ENCODE data around the gene IHH.
A peak's percentile ranks its signal among the peaks of the same experiment; 100 is the strongest.

The IHH gene

DNA sequence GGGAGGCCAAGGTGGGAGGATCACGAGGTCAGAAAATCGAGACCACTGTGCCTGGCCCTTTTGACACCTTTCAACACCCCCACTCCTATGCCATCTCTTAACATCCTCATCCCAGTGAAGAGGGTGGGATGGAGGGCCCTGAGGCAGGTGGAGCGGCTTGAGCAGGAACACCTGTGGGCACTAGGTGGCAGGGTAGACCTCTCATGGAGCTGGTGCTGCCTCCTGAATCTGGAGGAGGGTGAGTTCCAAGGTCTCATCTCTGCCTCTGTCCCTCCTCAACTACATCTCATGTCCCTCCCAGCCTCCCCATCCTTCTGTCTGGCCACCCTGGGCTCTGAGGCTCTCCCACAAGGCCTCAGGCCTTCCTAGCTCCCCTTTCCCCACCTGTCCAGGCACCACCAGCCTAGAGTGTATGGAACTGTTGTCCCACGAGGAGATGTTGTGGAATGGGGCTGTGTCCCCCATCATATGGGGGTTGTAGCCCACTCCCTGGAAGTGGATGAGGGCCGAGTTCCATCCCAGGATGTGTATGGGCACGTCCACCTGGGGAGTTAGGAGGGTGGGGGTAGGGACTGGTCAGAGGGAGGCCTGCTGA is 50.5 kb downstream of the IHH start:
- DNase-seq (ENCODE audit: low read depth): no peak
- H3K4me3 ChIP-seq (ENCODE audit: low read length): no peak overlapping the region
- TF ChIP-seq, protein P1, sequence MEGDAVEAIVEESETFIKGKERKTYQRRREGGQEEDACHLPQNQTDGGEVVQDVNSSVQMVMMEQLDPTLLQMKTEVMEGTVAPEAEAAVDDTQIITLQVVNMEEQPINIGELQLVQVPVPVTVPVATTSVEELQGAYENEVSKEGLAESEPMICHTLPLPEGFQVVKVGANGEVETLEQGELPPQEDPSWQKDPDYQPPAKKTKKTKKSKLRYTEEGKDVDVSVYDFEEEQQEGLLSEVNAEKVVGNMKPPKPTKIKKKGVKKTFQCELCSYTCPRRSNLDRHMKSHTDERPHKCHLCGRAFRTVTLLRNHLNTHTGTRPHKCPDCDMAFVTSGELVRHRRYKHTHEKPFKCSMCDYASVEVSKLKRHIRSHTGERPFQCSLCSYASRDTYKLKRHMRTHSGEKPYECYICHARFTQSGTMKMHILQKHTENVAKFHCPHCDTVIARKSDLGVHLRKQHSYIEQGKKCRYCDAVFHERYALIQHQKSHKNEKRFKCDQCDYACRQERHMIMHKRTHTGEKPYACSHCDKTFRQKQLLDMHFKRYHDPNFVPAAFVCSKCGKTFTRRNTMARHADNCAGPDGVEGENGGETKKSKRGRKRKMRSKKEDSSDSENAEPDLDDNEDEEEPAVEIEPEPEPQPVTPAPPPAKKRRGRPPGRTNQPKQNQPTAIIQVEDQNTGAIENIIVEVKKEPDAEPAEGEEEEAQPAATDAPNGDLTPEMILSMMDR (conservative IDR thresholded peaks at IDR 0.05; ENCODE audit: low read length): 0 out of 2 replicates have a peak, but pooled peaks have one; percentile 4

DNA sequence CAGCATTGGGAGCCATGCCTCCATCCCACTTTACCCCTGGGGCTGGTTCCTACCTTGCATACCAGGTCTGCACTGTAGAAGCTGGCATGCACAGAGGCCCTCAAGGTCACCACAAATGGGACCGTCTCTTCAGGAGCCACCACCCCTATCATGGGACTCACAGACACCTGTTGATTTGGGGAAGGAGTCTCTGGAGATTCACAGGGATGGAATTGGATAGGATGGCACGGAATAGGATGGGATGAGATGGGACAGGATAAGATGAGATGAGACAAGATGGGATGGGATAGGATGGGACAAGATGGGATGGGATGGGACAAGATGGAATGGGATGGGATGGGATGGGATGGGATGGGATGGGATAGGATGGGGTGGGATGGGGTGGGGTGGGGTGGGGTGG is 51.4 kb downstream of the IHH start:
- H3K4me3 ChIP-seq (ENCODE audit: low read length): no peak overlapping the region
- no peak for DNase-seq (ENCODE audit: low read depth)
- TF ChIP-seq, protein P1 (conservative IDR thresholded peaks at IDR 0.05; ENCODE audit: low read length): no peak
